GM12875 (cell line): ENCODE measurements around the gene DHRS12.

Experiments used
- H3K4me3 ChIP-seq: one replicate; pipeline ENCODE4 v1.5.1; 2011; ENCODE audit warnings: low read depth, low read length, control low read depth
- CTCF ChIP-seq: IDR thresholded peaks from 2 replicates; pipeline ENCODE4 v1.5.1; 2011; ENCODE audit warnings: low read depth, mild to moderate bottlenecking, control low read depth, inconsistent platforms, low read length, moderate library complexity, borderline replicate concordance; ENCODE audit not compliant: insufficient read depth

Gene DHRS12

GRCh38 chr13:51737609-51738008 is 66.4 kb downstream of the DHRS12 start:
- no peak for TF ChIP-seq CTCF
- H3K4me3 ChIP-seq: no peak overlapping the region

- TF ChIP-seq CTCF: no peak
- no peak overlapping the region for H3K4me3 ChIP-seq
These were observed 69.2 kb downstream of the DHRS12 start for GRCh38 chr13:51734786-51735185.

GRCh38 chr13:51733374-51734298 is 70.3 kb downstream of the DHRS12 start:
- no peak for TF ChIP-seq CTCF
- H3K4me3 ChIP-seq: no peak overlapping the region

- H3K4me3 ChIP-seq: no peak overlapping the region
- TF ChIP-seq CTCF: no peak
These were observed 72.2 kb downstream of the DHRS12 start for GRCh38 chr13:51731759-51732158.

- no peak overlapping the region for H3K4me3 ChIP-seq
- no peak for TF ChIP-seq CTCF
These were observed 73.0 kb downstream of the DHRS12 start for GRCh38 chr13:51730927-51731326.

- no peak for TF ChIP-seq CTCF
- no peak overlapping the region for H3K4me3 ChIP-seq
These were observed 74.0 kb downstream of the DHRS12 start for GRCh38 chr13:51729866-51730553.

- no peak for TF ChIP-seq CTCF
- H3K4me3 ChIP-seq: no peak overlapping the region
These were observed 75.0 kb downstream of the DHRS12 start for GRCh38 chr13:51728972-51729371.
